WI38 (cell line): ENCODE results near the gene FHIP1A.
A peak's percentile ranks its signal among the peaks of the same experiment; 100 is the strongest.

ENCODE experiments used
- H3K4me3 ChIP-seq: 2 replicates; pipeline ENCODE4 v1.5.1; 2011; ENCODE audit warnings: low read depth, mild to moderate bottlenecking, control low read depth, low read length
- TF ChIP-seq, protein P1 (sequence below): IDR thresholded peaks from 2 replicates; pipeline ENCODE4 v1.5.1; 2012; ENCODE audit warnings: low read depth, mild to moderate bottlenecking, control low read depth, low read length

The FHIP1A gene

GRCh38 chr4:151407466-151408379 lies 1.3 kb upstream of the FHIP1A start:
- H3K4me3 ChIP-seq, result no peak overlapping the region
- TF ChIP-seq, protein P1, sequence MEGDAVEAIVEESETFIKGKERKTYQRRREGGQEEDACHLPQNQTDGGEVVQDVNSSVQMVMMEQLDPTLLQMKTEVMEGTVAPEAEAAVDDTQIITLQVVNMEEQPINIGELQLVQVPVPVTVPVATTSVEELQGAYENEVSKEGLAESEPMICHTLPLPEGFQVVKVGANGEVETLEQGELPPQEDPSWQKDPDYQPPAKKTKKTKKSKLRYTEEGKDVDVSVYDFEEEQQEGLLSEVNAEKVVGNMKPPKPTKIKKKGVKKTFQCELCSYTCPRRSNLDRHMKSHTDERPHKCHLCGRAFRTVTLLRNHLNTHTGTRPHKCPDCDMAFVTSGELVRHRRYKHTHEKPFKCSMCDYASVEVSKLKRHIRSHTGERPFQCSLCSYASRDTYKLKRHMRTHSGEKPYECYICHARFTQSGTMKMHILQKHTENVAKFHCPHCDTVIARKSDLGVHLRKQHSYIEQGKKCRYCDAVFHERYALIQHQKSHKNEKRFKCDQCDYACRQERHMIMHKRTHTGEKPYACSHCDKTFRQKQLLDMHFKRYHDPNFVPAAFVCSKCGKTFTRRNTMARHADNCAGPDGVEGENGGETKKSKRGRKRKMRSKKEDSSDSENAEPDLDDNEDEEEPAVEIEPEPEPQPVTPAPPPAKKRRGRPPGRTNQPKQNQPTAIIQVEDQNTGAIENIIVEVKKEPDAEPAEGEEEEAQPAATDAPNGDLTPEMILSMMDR, result no peak

DNA sequence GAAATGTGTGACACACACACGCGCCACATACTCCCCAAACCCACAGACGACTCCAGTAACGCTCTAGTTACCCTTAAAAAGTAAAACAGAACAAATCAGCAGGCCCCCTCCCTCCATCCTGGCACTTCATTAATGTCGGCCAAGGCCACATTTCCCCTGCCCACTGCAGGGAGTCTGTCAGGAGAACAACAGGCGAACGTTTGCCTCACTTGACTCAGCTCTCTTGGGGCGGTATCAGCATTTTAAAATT lies 671 bp upstream of the FHIP1A start:
- peak overlapping the region; percentile 59 for H3K4me3 ChIP-seq
- TF ChIP-seq, protein P1, result no peak

DNA sequence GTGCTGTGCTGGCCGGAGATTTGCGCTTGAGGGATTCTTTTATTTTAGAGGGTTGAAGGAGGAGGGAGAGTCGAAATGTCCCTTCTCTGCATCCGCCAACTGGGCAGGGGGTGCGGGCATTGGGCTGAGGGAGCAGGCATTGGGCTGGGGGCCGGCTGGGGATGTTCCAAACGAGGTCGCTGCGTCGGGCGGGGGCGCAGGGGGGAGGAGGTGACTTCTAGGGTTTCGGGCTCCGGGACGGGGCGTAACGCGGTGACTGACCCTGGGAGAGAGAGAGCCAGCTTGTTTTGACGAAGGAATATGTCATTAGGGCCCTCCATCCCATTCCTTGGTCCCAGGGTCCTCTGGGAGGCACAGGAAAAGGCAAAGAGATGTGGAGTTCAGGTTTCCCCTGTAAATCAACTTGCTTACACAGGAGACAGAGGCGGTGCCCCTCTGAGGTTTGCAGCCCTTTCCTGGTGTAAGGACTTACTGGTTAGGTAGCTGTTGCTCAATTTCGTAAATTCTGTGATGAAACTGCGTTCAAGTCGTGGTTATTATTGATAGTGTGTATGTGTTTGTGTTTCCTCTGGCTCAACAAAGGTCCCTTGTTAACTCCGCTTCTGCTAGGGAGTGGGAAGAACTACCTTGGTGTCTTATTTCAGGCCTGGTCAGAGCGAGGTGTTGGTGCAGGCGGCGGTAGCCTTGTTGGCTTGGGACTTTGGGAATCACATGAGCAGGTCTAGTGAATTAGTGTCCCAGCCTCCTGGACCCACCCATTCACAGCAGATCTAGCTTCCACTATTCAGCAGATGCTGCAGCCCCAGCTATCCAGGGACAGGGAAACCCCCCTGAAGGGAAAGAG lies 716 bp downstream of the FHIP1A start:
- peak overlapping the region; percentile 32 for H3K4me3 ChIP-seq
- TF ChIP-seq, protein P1, result no peak

- no peak overlapping the region for H3K4me3 ChIP-seq
- TF ChIP-seq, protein P1, result no peak
Measured at GRCh38 chr4:151415978-151416377, 7.0 kb downstream of the FHIP1A start.

DNA sequence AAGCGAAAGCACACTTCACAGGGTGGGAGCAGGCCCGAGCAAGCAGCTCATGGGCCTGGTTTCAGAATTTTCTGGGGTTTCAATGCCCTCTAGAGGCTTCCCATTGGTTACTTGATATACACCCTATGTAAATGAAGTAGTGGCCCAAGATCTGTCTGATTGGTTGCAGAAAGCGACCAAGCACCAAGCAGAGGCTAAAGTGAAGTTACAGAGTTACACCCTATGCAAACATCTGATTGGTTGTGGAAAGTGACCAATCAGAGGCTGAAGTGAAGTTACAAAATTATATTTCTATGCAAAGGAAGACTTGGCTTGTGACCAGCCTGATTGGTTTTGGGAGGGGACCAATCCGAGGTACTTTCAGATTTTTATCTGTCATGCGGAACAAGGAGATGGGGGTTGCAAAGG lies 8.2 kb downstream of the FHIP1A start:
- H3K4me3 ChIP-seq, result no peak overlapping the region
- TF ChIP-seq, protein P1, result no peak

DNA sequence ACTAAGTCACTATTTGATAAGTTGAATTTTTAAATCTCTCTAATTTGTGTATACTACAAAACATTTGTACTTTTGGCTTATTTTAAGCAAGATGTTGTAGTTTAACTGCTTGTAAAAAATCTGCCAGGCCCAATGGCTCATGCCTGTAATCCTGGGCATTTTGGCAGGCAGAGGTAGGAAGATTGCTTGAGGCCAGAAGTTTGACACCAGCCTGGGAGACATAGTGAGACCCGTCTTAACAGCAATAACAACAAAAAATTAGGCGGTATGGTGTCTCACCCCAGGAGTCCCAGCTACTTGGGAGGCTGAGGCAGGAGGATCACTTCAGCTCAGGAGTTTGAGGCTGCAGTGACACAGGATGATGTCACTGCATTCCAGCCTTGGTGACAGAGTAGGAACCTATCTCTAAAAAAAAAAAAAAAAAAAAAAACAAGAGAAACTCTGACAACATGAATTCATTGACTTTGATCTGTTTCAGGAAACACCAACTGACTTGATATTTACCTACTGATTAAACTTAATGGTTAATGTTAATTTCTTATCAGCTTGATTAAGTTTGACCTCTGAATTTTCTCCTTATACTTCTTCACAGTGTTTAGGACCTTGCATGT lies 8.9 kb downstream of the FHIP1A start:
- no peak overlapping the region for H3K4me3 ChIP-seq
- TF ChIP-seq, protein P1, result no peak
